GM18505 (cell line): ENCODE data around the gene B3GNT7.

ENCODE experiments used
- ATAC-seq: cut with Tn5 transposase; IDR thresholded peaks from one replicate; pipeline ENCODE4 v1.9.1; 2021; ENCODE audit not compliant: unreplicated experiment
- POLR2A ChIP-seq: IDR thresholded peaks from 4 replicates; pipeline ENCODE4 v1.6.1; 2011; ENCODE audit warnings: borderline replicate concordance; ENCODE audit not compliant: insufficient read depth, insufficient read length; ENCODE audit errors: extremely low read depth

B3GNT7 gene

GRCh38 chr2:231359948-231360347, 35.6 kb upstream of the B3GNT7 start:
- ATAC-seq, result no peak
- TF ChIP-seq POLR2A, result no peak

- ATAC-seq, result no peak
- no peak for TF ChIP-seq POLR2A
Measured at GRCh38 chr2:231360401-231360800, 35.1 kb upstream of the B3GNT7 start.

- ATAC-seq, result no peak
- no peak for TF ChIP-seq POLR2A
Measured at GRCh38 chr2:231360881-231361371, 34.6 kb upstream of the B3GNT7 start.

GRCh38 chr2:231361701-231362554, 33.6 kb upstream of the B3GNT7 start:
- ATAC-seq, result peak; percentile 85

GRCh38 chr2:231362555-231363184, 32.8 kb upstream of the B3GNT7 start:
- ATAC-seq, result no peak
- TF ChIP-seq POLR2A, result no peak

More at GRCh38 chr2:231361701-231362554, 33.6 kb upstream of the B3GNT7 start:
- TF ChIP-seq POLR2A, result no peak

GRCh38 chr2:231364061-231364460, 31.4 kb upstream of the B3GNT7 start:
- no peak for ATAC-seq
- no peak for TF ChIP-seq POLR2A

GRCh38 chr2:231364961-231365810, 30.3 kb upstream of the B3GNT7 start:
- TF ChIP-seq POLR2A, result no peak
- no peak for ATAC-seq

- TF ChIP-seq POLR2A, result no peak
- ATAC-seq, result no peak
Measured at GRCh38 chr2:231367178-231367577, 28.3 kb upstream of the B3GNT7 start.

- no peak for ATAC-seq
Measured at GRCh38 chr2:231369580-231370428, 25.7 kb upstream of the B3GNT7 start.

GRCh38 chr2:231370429-231370748, 25.1 kb upstream of the B3GNT7 start:
- TF ChIP-seq POLR2A, result no peak
- ATAC-seq, result no peak

More at GRCh38 chr2:231369580-231370428, 25.7 kb upstream of the B3GNT7 start:
- TF ChIP-seq POLR2A, result no peak

- ATAC-seq, result no peak
- TF ChIP-seq POLR2A, result no peak
Measured at GRCh38 chr2:231370749-231371429, 24.6 kb upstream of the B3GNT7 start.
